ENCODE measurements around the gene HSD11B1L.
A peak's percentile ranks its signal among the peaks of the same experiment; 100 is the strongest.

Gene HSD11B1L

GRCh38 chr19:5678071-5678718 is 2.6 kb upstream of the HSD11B1L start:
- no peaks in the 10 kb centered on the region for H3K27me3 Mint-ChIP-seq (ENCODE audit: low read depth)
- no peak overlapping the region for H3K27ac Mint-ChIP-seq
- H3K4me1 Mint-ChIP-seq, result peaks cover 36% of the 10 kb centered on the region
- H3K4me3 Mint-ChIP-seq, result peak overlapping the region in 2 of 3 experiments; percentile 20 to 47
- H3K9me3 Mint-ChIP-seq, result no peaks in the 10 kb centered on the region
- no peak for TF ChIP-seq CTCF (IDR thresholded peaks at IDR 0.05; ENCODE audit: unreplicated experiment in 3 of 3)
- H3K36me3 Mint-ChIP-seq (ENCODE audit: low read depth), result peaks cover 10% of the 10 kb centered on the region

DNA sequence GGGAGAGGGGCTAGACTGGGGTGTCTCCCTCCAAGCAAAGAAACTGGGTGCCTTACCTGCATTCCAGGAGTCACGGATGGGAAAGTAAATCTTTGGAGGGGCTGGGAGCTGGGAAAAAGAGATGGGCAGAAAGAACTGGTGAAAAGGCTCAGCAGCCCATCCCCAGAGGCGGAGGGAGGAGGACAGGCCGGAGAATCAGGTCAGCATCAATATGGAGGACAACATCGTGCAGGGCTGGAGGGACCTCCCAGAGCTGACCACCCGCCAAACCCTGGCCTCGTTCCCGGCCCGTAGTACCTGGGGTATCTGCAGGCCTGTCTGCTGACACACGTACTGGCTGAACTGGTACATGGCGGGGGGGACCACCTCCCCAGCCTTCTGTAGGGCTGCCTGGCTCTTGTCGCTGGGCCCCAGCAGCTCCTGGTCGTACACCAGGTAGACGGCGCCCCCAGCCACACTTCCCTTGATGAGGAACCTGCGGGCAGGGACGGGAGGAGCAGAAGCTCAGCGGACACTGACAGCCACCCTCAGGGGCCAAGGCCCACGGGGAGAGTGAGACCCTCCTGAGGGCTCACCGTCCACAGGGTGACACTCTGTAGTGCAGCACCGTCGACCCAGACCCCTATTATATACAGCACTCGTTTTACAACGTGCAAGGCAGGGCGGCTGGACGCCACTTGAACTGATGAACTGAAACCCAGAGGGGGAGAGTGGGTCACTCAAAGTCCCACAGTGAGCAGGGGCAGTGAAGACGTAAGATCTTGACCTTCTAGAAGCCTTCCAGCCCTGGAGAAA is 1.3 kb upstream of the HSD11B1L start:
- Mint-ChIP-seq H3K9me3 (no peaks in the 10 kb centered on the region), H3K27me3 (ENCODE audit: low read depth) (no peaks in the 10 kb centered on the region), H3K36me3 (ENCODE audit: low read depth) (peaks cover 6% of the 10 kb centered on the region), H3K4me1 (peaks cover 36% of the 10 kb centered on the region), H3K27ac (peak overlapping the region; percentile 85 to 96 (median 92)), H3K4me3 (peak overlapping the region; percentile 98 to 100 (median 99))
- TF ChIP-seq CTCF (IDR thresholded peaks at IDR 0.05; ENCODE audit: unreplicated experiment in 3 of 3), result no peak

DNA sequence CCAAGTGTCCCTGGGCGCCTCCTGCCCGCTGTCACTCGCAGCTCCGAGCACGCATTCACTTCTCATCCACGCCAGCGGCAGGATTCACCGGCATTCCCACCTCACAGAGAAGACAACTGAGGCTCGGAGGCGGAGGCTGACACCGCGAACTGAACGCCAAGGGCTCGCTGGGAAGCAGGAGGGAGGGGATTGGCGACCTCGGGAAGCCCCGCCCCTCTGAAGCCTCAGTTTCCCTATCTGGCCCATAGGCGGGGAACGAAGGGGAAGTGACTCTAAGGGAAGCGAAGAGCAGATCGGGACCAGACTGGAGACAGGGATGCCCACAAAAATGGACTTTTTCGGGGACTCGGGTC is 767 bp upstream of the HSD11B1L start:
- H3K36me3 Mint-ChIP-seq (ENCODE audit: low read depth), result peaks cover 3% of the 10 kb centered on the region
- H3K9me3 Mint-ChIP-seq, result no peaks in the 10 kb centered on the region
- H3K27me3 Mint-ChIP-seq (ENCODE audit: low read depth), result no peaks in the 10 kb centered on the region
- H3K27ac Mint-ChIP-seq, result peak overlapping the region; percentile 85 to 96 (median 92)
- peak overlapping the region; percentile 98 to 100 (median 99) for H3K4me3 Mint-ChIP-seq
- TF ChIP-seq CTCF (IDR thresholded peaks at IDR 0.05; ENCODE audit: unreplicated experiment in 3 of 3), result no peak
- H3K4me1 Mint-ChIP-seq, result peaks cover 30% of the 10 kb centered on the region

GRCh38 chr19:5681391-5682106 is 722 bp downstream of the HSD11B1L start:
- peak overlapping the region in 2 of 3 experiments; percentile 54 to 62 for H3K27ac Mint-ChIP-seq
- TF ChIP-seq CTCF (IDR thresholded peaks at IDR 0.05; ENCODE audit: unreplicated experiment in 3 of 3), result no peak
- no peaks in the 10 kb centered on the region for H3K27me3 Mint-ChIP-seq (ENCODE audit: low read depth)
- H3K4me3 Mint-ChIP-seq, result peak overlapping the region; percentile 85 to 100 (median 86)
- H3K36me3 Mint-ChIP-seq (ENCODE audit: low read depth), result peaks cover 3% of the 10 kb centered on the region
- no peaks in the 10 kb centered on the region for H3K9me3 Mint-ChIP-seq
- H3K4me1 Mint-ChIP-seq, result peaks cover 17% of the 10 kb centered on the region

DNA sequence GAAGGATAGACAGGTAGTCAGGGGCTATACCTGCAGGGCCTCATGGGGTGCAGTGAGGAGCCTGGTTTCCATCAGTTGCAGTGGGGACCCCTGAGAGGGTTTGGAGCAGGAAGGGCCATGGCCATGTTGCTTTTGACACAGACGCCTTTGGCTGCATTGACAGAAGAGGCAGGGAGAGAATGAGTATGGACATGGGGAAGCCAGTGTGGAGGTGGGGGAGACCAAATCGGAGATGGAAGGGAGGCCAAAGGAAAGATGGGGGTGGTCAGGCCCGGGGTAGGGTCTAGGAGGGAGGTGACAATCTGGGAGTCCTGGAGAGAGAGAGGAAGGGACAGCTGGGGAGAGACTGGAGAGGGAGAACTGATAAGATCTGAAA is 1.3 kb downstream of the HSD11B1L start:
- H3K9me3 Mint-ChIP-seq, result no peaks in the 10 kb centered on the region
- H3K27me3 Mint-ChIP-seq (ENCODE audit: low read depth), result no peaks in the 10 kb centered on the region
- peak overlapping the region; percentile 85 to 100 (median 86) for H3K4me3 Mint-ChIP-seq
- peaks cover 15% of the 10 kb centered on the region for H3K4me1 Mint-ChIP-seq
- peak overlapping the region in 1 of 3 experiments; percentile 62 for H3K27ac Mint-ChIP-seq
- TF ChIP-seq CTCF (IDR thresholded peaks at IDR 0.05; ENCODE audit: unreplicated experiment in 3 of 3), result no peak
- peaks cover 3% of the 10 kb centered on the region for H3K36me3 Mint-ChIP-seq (ENCODE audit: low read depth)
